HepG2 (cell line): ENCODE results near the gene INO80B. TPM values are rescaled to one million over a fixed set of nuclear protein-coding genes. Genes with fewer than 3 reads are reported as not detected.
A peak's percentile ranks its signal among the peaks of the same experiment; 100 is the strongest.

Experiments
- FOXO4 ChIP-seq: sonication (generic); formaldehyde crosslinking; conservative IDR thresholded peaks from 2 replicates; pipeline ENCODE4 v1.8.1; 2023; ENCODE audit warnings: missing genetic modification reagents
- GFI1 ChIP-seq: sonication (generic); formaldehyde crosslinking; IDR thresholded peaks from 2 replicates; pipeline ENCODE4 v1.5.0; 2020; ENCODE audit warnings: missing genetic modification reagents, mild to moderate bottlenecking, borderline replicate concordance
- KDM3A ChIP-seq: IDR thresholded peaks from 2 replicates; pipeline ENCODE4 v1.6.1; 2018; ENCODE audit warnings: low read depth, missing compliant biosample characterization
- PHF21A ChIP-seq: sonication (generic); formaldehyde crosslinking; IDR thresholded peaks from 2 replicates; pipeline ENCODE4 v1.5.0; 2020; ENCODE audit warnings: mild to moderate bottlenecking, missing genetic modification reagents
- POGZ ChIP-seq: sonication (generic); formaldehyde crosslinking; IDR thresholded peaks from 2 replicates; pipeline ENCODE4 v1.4.0; 2020; ENCODE audit warnings: mild to moderate bottlenecking, missing genetic modification reagents
- RARG ChIP-seq: sonication (generic); formaldehyde crosslinking; IDR thresholded peaks from 2 replicates; pipeline ENCODE4 v1.4.0; 2020; ENCODE audit warnings: low read depth, mild to moderate bottlenecking, missing genetic modification reagents
- RXRB ChIP-seq: IDR thresholded peaks from 2 replicates; pipeline ENCODE4 v1.6.1; 2016; ENCODE audit warnings: borderline replicate concordance, missing genetic modification reagents, missing compliant biosample characterization
- TARDBP ChIP-seq: sonication (generic); formaldehyde crosslinking; IDR thresholded peaks from 2 replicates; pipeline ENCODE4 v1.8.0; 2022; ENCODE audit warnings: mild to moderate bottlenecking, missing genetic modification reagents
- TBX3 ChIP-seq: fragments of 450-650 bp; IDR thresholded peaks from 2 replicates; pipeline ENCODE4 v1.6.1; 2017; ENCODE audit warnings: antibody characterized with exemption, mild to moderate bottlenecking, inconsistent platforms, borderline replicate concordance
- XRCC5 ChIP-seq: fragments of 200-400 bp; formaldehyde crosslinking; optimal IDR thresholded peaks from 2 replicates; pipeline ENCODE3; 2017; ENCODE audit warnings: mild to moderate bottlenecking, low read length
- ZGPAT ChIP-seq: IDR thresholded peaks from 2 replicates; pipeline ENCODE4 v1.6.1; 2016; ENCODE audit warnings: mild to moderate bottlenecking
- ZKSCAN1 ChIP-seq: fragments of 150-350 bp; IDR thresholded peaks from 2 replicates; pipeline ENCODE4 v1.6.1; 2014; ENCODE audit warnings: low read length
- ZNF138 ChIP-seq: sonication (generic); formaldehyde crosslinking; IDR thresholded peaks from 2 replicates; pipeline ENCODE4 v1.5.0; 2020; ENCODE audit warnings: mild to moderate bottlenecking, low read depth, missing genetic modification reagents
- ZNF24 ChIP-seq: fragments of 450-650 bp; IDR thresholded peaks from 2 replicates; pipeline ENCODE4 v1.6.1; 2017; ENCODE audit warnings: antibody characterized with exemption, mild to moderate bottlenecking
- ZNF264 ChIP-seq: sonication (generic); formaldehyde crosslinking; IDR thresholded peaks from 2 replicates; pipeline ENCODE4 v1.4.0; 2020; ENCODE audit warnings: missing genetic modification reagents
- ZNF292 ChIP-seq: sonication (generic); formaldehyde crosslinking; IDR thresholded peaks from 2 replicates; pipeline ENCODE4 v1.8.1; 2022; ENCODE audit warnings: mild to moderate bottlenecking, low read depth, missing genetic modification reagents, borderline replicate concordance
- ZNF556 ChIP-seq: sonication (generic); formaldehyde crosslinking; IDR thresholded peaks from 2 replicates; pipeline ENCODE4 v1.4.0; 2020; ENCODE audit warnings: mild to moderate bottlenecking, missing genetic modification reagents, borderline replicate concordance
- ZNF782 ChIP-seq: sonication (generic); formaldehyde crosslinking; IDR thresholded peaks from 2 replicates; pipeline ENCODE4 v1.4.0; 2020; ENCODE audit warnings: missing genetic modification reagents, mild to moderate bottlenecking, borderline replicate concordance
- polyA plus RNA-seq, 8 experiments: library from polyadenylated mRNA; depleted of rRNA in 3 of 8; stranded (reverse) in 7 of 8; unstranded in 1 of 8; fragments of >200 nt; fragmentation: Illumina TruSeq in 4 of 8; extraction: Trizol in 4 of 8; gene quantifications; 2 replicates each; pipeline versions ENCODE4 v1.2.1 to v1.2.3, GENCODE V29; 2011 to 2016; ENCODE audit warnings: low read depth in 4 of 8, missing spikeins in 1 of 8, mixed read lengths in 1 of 8; ENCODE audit not compliant: insufficient read depth in 1 of 8
- total RNA-seq, 5 experiments: library from RNA; depleted of rRNA; stranded (reverse); fragments of >200 nt; fragmentation: Illumina TruSeq; extraction: Trizol; gene quantifications; 2 replicates each; pipeline ENCODE4 v1.2.3, GENCODE V29; 2016; ENCODE audit warnings: low read depth in 1 of 5
- TF ChIP-seq, protein P1 (sequence below): sonication (generic); formaldehyde crosslinking; IDR thresholded peaks from 2 replicates; pipeline ENCODE4 v1.4.0; 2020; ENCODE audit warnings: missing genetic modification reagents, mild to moderate bottlenecking, borderline replicate concordance
- TF ChIP-seq, protein P2 (sequence below): IDR thresholded peaks from 2 replicates; pipeline ENCODE4 v1.6.1; 2012; ENCODE audit warnings: low read depth, low read length, improper control_type of control experiment
- TF ChIP-seq, protein P3 (sequence below): sonication (generic); formaldehyde crosslinking; IDR thresholded peaks from 2 replicates; pipeline ENCODE4 v1.4.0; 2020; ENCODE audit warnings: low read depth, mild to moderate bottlenecking, missing genetic modification reagents

INO80B gene
- total and polyA plus RNA-seq, 2 of the 13 experiments (the other 11 are each of a cell fraction or from before 2014, with no cell fraction given), result 6.2 to 14.5 TPM

GRCh38 chr2:74442483-74443297 is 12.2 kb upstream of the INO80B start (continued):
- TF ChIP-seq, protein P1, sequence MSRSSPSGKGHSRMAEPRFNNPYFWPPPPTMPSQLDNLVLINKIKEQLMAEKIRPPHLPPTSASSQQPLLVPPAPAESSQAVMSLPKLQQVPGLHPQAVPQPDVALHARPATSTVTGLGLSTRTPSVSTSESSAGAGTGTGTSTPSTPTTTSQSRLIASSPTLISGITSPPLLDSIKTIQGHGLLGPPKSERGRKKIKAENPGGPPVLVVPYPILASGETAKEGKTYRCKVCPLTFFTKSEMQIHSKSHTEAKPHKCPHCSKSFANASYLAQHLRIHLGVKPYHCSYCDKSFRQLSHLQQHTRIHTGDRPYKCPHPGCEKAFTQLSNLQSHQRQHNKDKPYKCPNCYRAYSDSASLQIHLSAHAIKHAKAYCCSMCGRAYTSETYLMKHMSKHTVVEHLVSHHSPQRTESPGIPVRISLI, result peak; percentile 40; the same call in 1 of the 2 replicates
- peak; percentile 55; the same call in 1 of the 2 replicates for TF ChIP-seq POGZ
- peak; percentile 48; the same call in 1 of the 2 replicates for TF ChIP-seq ZKSCAN1
- TF ChIP-seq ZNF556 (CRISPR knock-in tag), result peak; percentile 82; the same call in 1 of the 2 replicates
- peak; percentile 90; the same call in 1 of the 2 replicates for TF ChIP-seq FOXO4 (CRISPR knock-in tag)
- TF ChIP-seq ZNF24, result peak; percentile 47; the same call in 1 of the 2 replicates
- TF ChIP-seq TARDBP, result peak; percentile 10; the same call in 1 of the 2 replicates
- peak; percentile 71; the same call in 1 of the 2 replicates for TF ChIP-seq RARG (CRISPR knock-in tag)
- TF ChIP-seq XRCC5, result peak; percentile 14
- TF ChIP-seq, protein P2, sequence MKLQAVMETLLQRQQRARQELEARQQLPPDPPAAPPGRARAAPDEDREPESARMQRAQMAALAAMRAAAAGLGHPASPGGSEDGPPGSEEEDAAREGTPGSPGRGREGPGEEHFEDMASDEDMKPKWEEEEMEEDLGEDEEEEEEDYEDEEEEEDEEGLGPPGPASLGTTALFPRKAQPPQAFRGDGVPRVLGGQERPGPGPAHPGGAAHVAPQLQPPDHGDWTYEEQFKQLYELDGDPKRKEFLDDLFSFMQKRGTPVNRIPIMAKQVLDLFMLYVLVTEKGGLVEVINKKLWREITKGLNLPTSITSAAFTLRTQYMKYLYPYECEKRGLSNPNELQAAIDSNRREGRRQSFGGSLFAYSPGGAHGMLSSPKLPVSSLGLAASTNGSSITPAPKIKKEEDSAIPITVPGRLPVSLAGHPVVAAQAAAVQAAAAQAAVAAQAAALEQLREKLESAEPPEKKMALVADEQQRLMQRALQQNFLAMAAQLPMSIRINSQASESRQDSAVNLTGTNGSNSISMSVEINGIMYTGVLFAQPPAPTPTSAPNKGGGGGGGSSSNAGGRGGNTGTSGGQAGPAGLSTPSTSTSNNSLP, result peak; percentile 46; the same call in 1 of the 2 replicates
- peak; percentile 46; the same call in 1 of the 2 replicates for TF ChIP-seq TBX3
- 0 out of 2 replicates have a peak, but pooled peaks have one; percentile 0 for TF ChIP-seq KDM3A (CRISPR knock-in tag)
- peak; percentile 64; the same call in 1 of the 2 replicates for TF ChIP-seq ZNF264
- TF ChIP-seq, protein P3, sequence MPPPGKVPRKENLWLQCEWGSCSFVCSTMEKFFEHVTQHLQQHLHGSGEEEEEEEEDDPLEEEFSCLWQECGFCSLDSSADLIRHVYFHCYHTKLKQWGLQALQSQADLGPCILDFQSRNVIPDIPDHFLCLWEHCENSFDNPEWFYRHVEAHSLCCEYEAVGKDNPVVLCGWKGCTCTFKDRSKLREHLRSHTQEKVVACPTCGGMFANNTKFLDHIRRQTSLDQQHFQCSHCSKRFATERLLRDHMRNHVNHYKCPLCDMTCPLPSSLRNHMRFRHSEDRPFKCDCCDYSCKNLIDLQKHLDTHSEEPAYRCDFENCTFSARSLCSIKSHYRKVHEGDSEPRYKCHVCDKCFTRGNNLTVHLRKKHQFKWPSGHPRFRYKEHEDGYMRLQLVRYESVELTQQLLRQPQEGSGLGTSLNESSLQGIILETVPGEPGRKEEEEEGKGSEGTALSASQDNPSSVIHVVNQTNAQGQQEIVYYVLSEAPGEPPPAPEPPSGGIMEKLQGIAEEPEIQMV, result peak; percentile 8; the same call in 1 of the 2 replicates
- peak; percentile 11 for TF ChIP-seq PHF21A (CRISPR knock-in tag)
- TF ChIP-seq ZGPAT (CRISPR knock-in tag), result 0 out of 2 replicates have a peak, but pooled peaks have one; percentile 3
- TF ChIP-seq ZNF292 (CRISPR knock-in tag), result peak; percentile 22; the same call in 1 of the 2 replicates
- 0 out of 2 replicates have a peak, but pooled peaks have one; percentile 23 for TF ChIP-seq ZNF782 (CRISPR knock-in tag)
- TF ChIP-seq GFI1, result peak; percentile 24; the same call in 1 of the 2 replicates
- 0 out of 2 replicates have a peak, but pooled peaks have one; percentile 72 for TF ChIP-seq ZNF138 (CRISPR knock-in tag)
- TF ChIP-seq RXRB (CRISPR knock-in tag), result peak; percentile 4; the same call in 1 of the 2 replicates
